IgD-negative memory B cell (primary cell): Measurements from ENCODE around the gene IL22RA2. TPM values are rescaled to one million over a fixed set of nuclear protein-coding genes. Genes with fewer than 3 reads are reported as not detected.
A peak's percentile ranks its signal among the peaks of the same experiment; 100 is the strongest.

Experiments
- H3K27ac Mint-ChIP-seq, 3 donors: one replicate each; pipeline ENCODE4 v1.8.0; 2020 to 2022; ENCODE audit warnings: mild to moderate bottlenecking in 3 of 3, mixed read lengths in 3 of 3, moderate library complexity in 1 of 3
- H3K27me3 Mint-ChIP-seq: one replicate; pipeline ENCODE4 v1.8.0; 2021; ENCODE audit warnings: mixed read lengths
- H3K36me3 Mint-ChIP-seq: one replicate; pipeline ENCODE4 v1.8.0; 2020; ENCODE audit warnings: mild to moderate bottlenecking, mixed read lengths
- H3K4me1 Mint-ChIP-seq, 3 donors: one replicate each; pipeline ENCODE4 v1.8.0; 2020 to 2022; ENCODE audit warnings: mixed read lengths in 3 of 3, mild to moderate bottlenecking in 1 of 3
- H3K4me3 Mint-ChIP-seq, 4 donors: one replicate each; pipeline ENCODE4 v1.8.0; 2020 to 2022; ENCODE audit warnings: mild to moderate bottlenecking in 4 of 4, mixed read lengths in 4 of 4, moderate library complexity in 3 of 4
- H3K9me3 Mint-ChIP-seq, 3 donors: one replicate each; pipeline ENCODE4 v1.8.0; 2020 to 2021; ENCODE audit warnings: mixed read lengths in 3 of 3, mild to moderate bottlenecking in 1 of 3
- polyA plus RNA-seq: library from polyadenylated mRNA; unstranded; fragments of 300-500 nt; fragmentation: Illumina TruSeq; gene quantifications from one replicate; pipeline ENCODE4 v1.2.3, GENCODE V29; 2021

The IL22RA2 gene
- polyA plus RNA-seq, 1 donor from 2014 or later, result not detected

- Mint-ChIP-seq H3K27ac (peak overlapping the region; percentile 64 to 88 (median 76)), H3K27me3 (no peaks in the 10 kb centered on the region), H3K4me1 (peaks cover 40 to 45% (median 45%) of the 10 kb centered on the region in 3 donors), H3K36me3 (no peaks in the 10 kb centered on the region), H3K4me3 (peak overlapping the region in 3 of 4 donors; percentile 20 to 91 (median 76)), H3K9me3 (no peaks in the 10 kb centered on the region)
Observed at GRCh38 chr6:137095093-137095492, 78.4 kb downstream of the IL22RA2 start.

- peak overlapping the region; percentile 64 to 88 (median 76) for H3K27ac Mint-ChIP-seq
- H3K4me3 Mint-ChIP-seq, result peak overlapping the region in 3 of 4 donors; percentile 62 to 91 (median 74)
- H3K27me3 Mint-ChIP-seq, result peaks cover 1% of the 10 kb centered on the region
- no peaks in the 10 kb centered on the region for H3K9me3 Mint-ChIP-seq
- peaks cover 35 to 39% (median 39%) of the 10 kb centered on the region in 3 donors for H3K4me1 Mint-ChIP-seq
- no peaks in the 10 kb centered on the region for H3K36me3 Mint-ChIP-seq
Observed at GRCh38 chr6:137094411-137095008, 78.9 kb downstream of the IL22RA2 start.

Other genes starting within 250 kb of the IL22RA2 start
- not detected for gene IL20RA, start 128.7 kb downstream of the IL22RA2 start, polyA plus RNA-seq
- 38.1 TPM for gene IFNGR1, start 45.7 kb upstream of the IL22RA2 start, polyA plus RNA-seq